SK-N-SH treated with all-trans-retinoic acid at 6 μM for 48 hours (cell line): ENCODE data around the gene RAPSN.

Source experiments
- CSDC2 ChIP-seq: fragments of 250-450 bp; sonication (Bioruptor Pico); IDR thresholded peaks from 2 replicates; pipeline ENCODE4 v1.5.0; 2020; ENCODE audit warnings: mild to moderate bottlenecking, moderate library complexity
- PPARA ChIP-seq: fragments of 250-450 bp; sonication (Bioruptor Pico); IDR thresholded peaks from 2 replicates; pipeline ENCODE4 v1.5.0; 2020; ENCODE audit warnings: mild to moderate bottlenecking, borderline replicate concordance
- TCF4 ChIP-seq: fragments of 250-450 bp; sonication (Bioruptor Pico); IDR thresholded peaks from 2 replicates; pipeline ENCODE4 v1.8.0; 2021; ENCODE audit warnings: mild to moderate bottlenecking, moderate library complexity, borderline replicate concordance
- TOX ChIP-seq: fragments of 250-450 bp; sonication (Bioruptor Pico); IDR thresholded peaks from 2 replicates; pipeline ENCODE4 v1.8.0; 2021; ENCODE audit warnings: mild to moderate bottlenecking, moderate library complexity, borderline replicate concordance
- TSHZ2 ChIP-seq: fragments of 250-450 bp; sonication (Bioruptor Pico); IDR thresholded peaks from 2 replicates; pipeline ENCODE4 v1.5.0; 2020; ENCODE audit warnings: mild to moderate bottlenecking, moderate library complexity
- ZFP3 ChIP-seq: fragments of 250-450 bp; sonication (Bioruptor Pico); IDR thresholded peaks from 2 replicates; pipeline ENCODE4 v1.5.0; 2020; ENCODE audit warnings: mild to moderate bottlenecking, moderate library complexity
- ZFP30 ChIP-seq: fragments of 450-650 bp; formaldehyde crosslinking; IDR thresholded peaks from 2 replicates; pipeline ENCODE4 v1.5.0; 2022; ENCODE audit warnings: mild to moderate bottlenecking, moderate library complexity
- ZNF70 ChIP-seq: fragments of 450-650 bp; formaldehyde crosslinking; IDR thresholded peaks from 2 replicates; pipeline ENCODE4 v1.5.0; 2020; ENCODE audit warnings: mild to moderate bottlenecking, moderate library complexity
- TF ChIP-seq, protein P1 (sequence below): fragments of 250-450 bp; sonication (Bioruptor Pico); IDR thresholded peaks from 2 replicates; pipeline ENCODE4 v1.8.0; 2021; ENCODE audit warnings: low read depth, mild to moderate bottlenecking, moderate library complexity, borderline replicate concordance

GRCh38 chr11:47488111-47488510 lies 39.2 kb upstream of the RAPSN start:
- TF ChIP-seq PPARA (CRISPR knock-in tag) (no peak), ZFP30 (CRISPR knock-in tag) (no peak), ZNF70 (CRISPR knock-in tag) (no peak), TCF4 (CRISPR knock-in tag) (no peak), TSHZ2 (CRISPR knock-in tag) (no peak), ZFP3 (no peak), TOX (no peak), CSDC2 (CRISPR knock-in tag) (no peak)
- TF ChIP-seq, protein P1, sequence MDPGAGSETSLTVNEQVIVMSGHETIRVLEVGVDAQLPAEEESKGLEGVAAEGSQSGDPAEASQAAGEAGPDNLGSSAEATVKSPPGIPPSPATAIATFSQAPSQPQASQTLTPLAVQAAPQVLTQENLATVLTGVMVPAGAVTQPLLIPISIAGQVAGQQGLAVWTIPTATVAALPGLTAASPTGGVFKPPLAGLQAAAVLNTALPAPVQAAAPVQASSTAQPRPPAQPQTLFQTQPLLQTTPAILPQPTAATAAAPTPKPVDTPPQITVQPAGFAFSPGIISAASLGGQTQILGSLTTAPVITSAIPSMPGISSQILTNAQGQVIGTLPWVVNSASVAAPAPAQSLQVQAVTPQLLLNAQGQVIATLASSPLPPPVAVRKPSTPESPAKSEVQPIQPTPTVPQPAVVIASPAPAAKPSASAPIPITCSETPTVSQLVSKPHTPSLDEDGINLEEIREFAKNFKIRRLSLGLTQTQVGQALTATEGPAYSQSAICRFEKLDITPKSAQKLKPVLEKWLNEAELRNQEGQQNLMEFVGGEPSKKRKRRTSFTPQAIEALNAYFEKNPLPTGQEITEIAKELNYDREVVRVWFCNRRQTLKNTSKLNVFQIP (CRISPR knock-in tag), result no peak
